A549 (cell line): ENCODE results near the gene SECISBP2L. TPM values are rescaled to one million over a fixed set of nuclear protein-coding genes. Genes with fewer than 3 reads are reported as not detected.

Source experiments
- ATAC-seq, 2 experiments: fragments of 200-7000 bp in 1 of 2; fragments of >200 bp in 1 of 2; cut with Nextera tagmentation in 1 of 2; cut with Tn5 transposase in 1 of 2; 3 replicates each; pipeline versions ENCODE4 v1.8.0 to v1.9.1; 2018 to 2020; ENCODE audit warnings: mild to moderate bottlenecking in 1 of 2, moderate library complexity in 1 of 2
- CTCF ChIA-PET: fragments of 300-600 bp; sonication (Branson Sonifier 250); formaldehyde crosslinking; extraction: SDS; loops from one replicate; lab custom pipeline; 2021; ENCODE audit warnings: antibody characterized with exemption, inconsistent platforms; lab: Yijun Ruan, JAX
- POLR2A ChIA-PET: fragments of 350-600 bp; formaldehyde crosslinking; extraction: SDS; loops from one replicate; lab custom pipeline; 2021; ENCODE audit warnings: antibody characterized with exemption, inconsistent platforms; lab: Yijun Ruan, JAX
- DNase-seq, 2 experiments: peaks; one replicate each; pipeline versions ENCODE4 v3.0.0 to v3.0.0-alpha.2; 2011 to 2016; ENCODE audit warnings: low read depth in 1 of 2, low spot score in 1 of 2
- FAIRE-seq: peaks from 2 replicates; lab custom pipeline; 2011; peaks lifted over from hg19 to GRCh38; lab: Jason Lieb, UNC
- H3K27ac ChIP-seq, 2 experiments: fragments of >200 bp; sonication (Bioruptor Twin); formaldehyde crosslinking; 3 replicates each; pipeline ENCODE4 v1.5.1; 2016 to 2017
- H3K4me1 ChIP-seq: fragments of >200 bp; sonication (Bioruptor Twin); formaldehyde crosslinking; 3 replicates; pipeline ENCODE4 v1.6.1; 2016
- H3K4me2 ChIP-seq: fragments of >200 bp; sonication (Bioruptor Twin); formaldehyde crosslinking; 3 replicates; pipeline ENCODE4 v1.6.1; 2016
- H3K4me3 ChIP-seq: fragments of >200 bp; sonication (Bioruptor Twin); formaldehyde crosslinking; 3 replicates; pipeline ENCODE4 v1.5.1; 2016
- H3K9me3 ChIP-seq: fragments of >200 bp; sonication (Bioruptor Twin); formaldehyde crosslinking; 3 replicates; pipeline ENCODE4 v1.6.1; 2016
- BCL3 ChIP-seq: fragments of >200 bp; sonication (Bioruptor Twin); formaldehyde crosslinking; IDR thresholded peaks from 3 replicates; pipeline ENCODE4 v1.6.1; 2016
- CHD2 ChIP-seq: fragments of 150-350 bp; IDR thresholded peaks from 2 replicates; pipeline ENCODE4 v1.6.1; 2014; ENCODE audit warnings: low read length; ENCODE audit not compliant: partially characterized antibody
- EHF ChIP-seq: fragments of 250-450 bp; sonication (Bioruptor Pico); IDR thresholded peaks from 2 replicates; pipeline ENCODE4 v1.5.0; 2020; ENCODE audit warnings: mild to moderate bottlenecking
- ESRRA ChIP-seq: fragments of 150-350 bp; IDR thresholded peaks from 2 replicates; pipeline ENCODE4 v1.6.1; 2014; ENCODE audit warnings: mild to moderate bottlenecking, low read length, borderline replicate concordance
- FOSL2 ChIP-seq, 2 experiments: fragments of 450-650 bp in 1 of 2; fragments of >200 bp in 1 of 2; sonication (Bioruptor Twin) in 1 of 2; formaldehyde crosslinking; IDR thresholded peaks; 2 replicates each; pipeline versions ENCODE4 v1.5.0 to v1.6.1; 2016 to 2020; ENCODE audit warnings: mild to moderate bottlenecking in 1 of 2, moderate library complexity in 1 of 2
- FOXS1 ChIP-seq: fragments of 250-450 bp; sonication (Bioruptor Pico); IDR thresholded peaks from 2 replicates; pipeline ENCODE4 v1.5.0; 2020; ENCODE audit warnings: mild to moderate bottlenecking, moderate library complexity
- GATA3 ChIP-seq: IDR thresholded peaks from 2 replicates; pipeline ENCODE4 v1.6.1; 2012; ENCODE audit warnings: borderline replicate concordance
- HDAC2 ChIP-seq: fragments of 200-600 bp; sonication (generic); IDR thresholded peaks from 2 replicates; pipeline ENCODE4 v1.6.1; 2016
- HEYL ChIP-seq: fragments of 250-450 bp; sonication (Bioruptor Pico); IDR thresholded peaks from 2 replicates; pipeline ENCODE4 v1.8.0; 2021; ENCODE audit warnings: mild to moderate bottlenecking, moderate library complexity
- HOXA7 ChIP-seq: fragments of 250-450 bp; sonication (Bioruptor Pico); IDR thresholded peaks from 2 replicates; pipeline ENCODE4 v1.5.0; 2020; ENCODE audit warnings: mild to moderate bottlenecking, moderate library complexity
- HOXB13 ChIP-seq: fragments of 250-450 bp; sonication (Bioruptor Pico); IDR thresholded peaks from 2 replicates; pipeline ENCODE4 v1.5.0; 2020; ENCODE audit warnings: low read depth, mild to moderate bottlenecking, moderate library complexity
- MAFK ChIP-seq: fragments of 450-650 bp; IDR thresholded peaks from 2 replicates; pipeline ENCODE4 v1.6.1; 2014; ENCODE audit not compliant: partially characterized antibody
- MAX ChIP-seq: IDR thresholded peaks from 2 replicates; pipeline ENCODE4 v1.6.1; 2012
- MAZ ChIP-seq: fragments of 150-350 bp; IDR thresholded peaks from 2 replicates; pipeline ENCODE4 v1.6.1; 2014; ENCODE audit warnings: antibody characterized with exemption, low read depth, low read length, borderline replicate concordance
- NFE2L2 ChIP-seq: fragments of 150-350 bp; conservative IDR thresholded peaks from 2 replicates; pipeline ENCODE4 v1.6.1; 2014; ENCODE audit warnings: low read length
- NPAS2 ChIP-seq: fragments of 250-450 bp; sonication (Bioruptor Pico); IDR thresholded peaks from 2 replicates; pipeline ENCODE4 v1.8.0; 2022; ENCODE audit warnings: mild to moderate bottlenecking, moderate library complexity, borderline replicate concordance
- RAD21 ChIP-seq, 2 experiments: fragments of >200 bp in 1 of 2; sonication (Bioruptor Twin) in 1 of 2; formaldehyde crosslinking in 1 of 2; IDR thresholded peaks in 1 of 2; conservative IDR thresholded peaks in 1 of 2; 2 replicates in 1 of 2; 3 replicates in 1 of 2; pipeline ENCODE4 v1.6.1; 2012 to 2018; ENCODE audit warnings: inconsistent platforms in 1 of 2
- RCOR1 ChIP-seq: fragments of 150-350 bp; IDR thresholded peaks from 2 replicates; pipeline ENCODE4 v1.6.1; 2014; ENCODE audit warnings: antibody characterized with exemption, low read length, low read depth
- USF2 ChIP-seq: fragments of 450-650 bp; IDR thresholded peaks from 2 replicates; pipeline ENCODE4 v1.6.1; 2014; ENCODE audit warnings: antibody characterized with exemption
- ZNF302 ChIP-seq: fragments of 250-450 bp; sonication (Bioruptor Pico); IDR thresholded peaks from 2 replicates; pipeline ENCODE4 v1.9.0; 2021; ENCODE audit warnings: inconsistent platforms, mild to moderate bottlenecking, moderate library complexity
- ZSCAN20 ChIP-seq: fragments of 250-450 bp; sonication (Bioruptor Pico); IDR thresholded peaks from 2 replicates; pipeline ENCODE4 v1.8.0; 2022; ENCODE audit warnings: mild to moderate bottlenecking, moderate library complexity
- polyA plus RNA-seq, 4 experiments: library from polyadenylated mRNA; depleted of rRNA in 3 of 4; stranded (reverse); fragments of >200 nt; fragmentation: RNase III in 1 of 4; extraction: RNeasy Plus Mini Kit Qiagen cat#74134 plus additional on column Dnase treatment in 1 of 4; gene quantifications; 2 replicates in 3 of 4; 3 replicates in 1 of 4; pipeline ENCODE4 v1.2.3, GENCODE V29; 2011 to 2017

Gene SECISBP2L
- polyA plus RNA-seq, 2 of the 4 experiments (the other 2 are of a cell fraction), result 7.5 to 15.0 TPM

- H3K4me2 ChIP-seq, result peak overlapping the region; percentile 27; the same call in 1 of the 3 replicates
- H3K4me1 ChIP-seq, result peaks cover 31% of the 10 kb centered on the region; the same call in 2 of the 3 replicates
- no peak for FAIRE-seq
- TF ChIP-seq EHF, result no peak
- TF ChIP-seq BCL3, result no peak
- TF ChIP-seq RAD21 (conservative IDR thresholded peaks at IDR 0.05 in 1 of 2, IDR thresholded peaks at IDR 0.05 in 1 of 2), result no peak
- TF ChIP-seq ZNF302 (CRISPR knock-in tag), result no peak
- no peak for TF ChIP-seq HEYL (CRISPR knock-in tag)
- no peak for TF ChIP-seq ZSCAN20 (CRISPR knock-in tag)
- no peak for TF ChIP-seq NPAS2 (CRISPR knock-in tag)
- no peak for TF ChIP-seq MAZ
- TF ChIP-seq FOXS1 (CRISPR knock-in tag), result no peak
- no peak for TF ChIP-seq GATA3
- TF ChIP-seq NFE2L2, result no peak
- no peak for TF ChIP-seq HOXB13 (CRISPR knock-in tag)
- no peak for TF ChIP-seq FOSL2 (IDR thresholded peaks at IDR 0.05)
- no peak for TF ChIP-seq FOSL2 (CRISPR knock-in tag; IDR thresholded peaks at IDR 0.05)
- TF ChIP-seq HDAC2, result no peak
- TF ChIP-seq CHD2, result no peak
- H3K4me3 ChIP-seq, result no peak overlapping the region
- no peak for DNase-seq
- ChIA-PET POLR2A (no interaction called here), CTCF (interaction anchor here (0.7 to 0.8 kb wide), 2 partner anchors 63 to 177 kb away, joined by 3 to 5 read pairs; no protein-coding TSS in a partner anchor)
- no peak for ATAC-seq
- H3K27ac ChIP-seq, result no peak overlapping the region
- H3K9me3 ChIP-seq, result no peaks in the 10 kb centered on the region
Measured at GRCh38 chr15:49038382-49038781, 7.9 kb downstream of the SECISBP2L start.

GRCh38 chr15:49037546-49037940, 8.7 kb downstream of the SECISBP2L start:
- no peak for FAIRE-seq
- Histone ChIP-seq H3K4me3 (no peak overlapping the region), H3K4me1 (peaks cover 29% of the 10 kb centered on the region; the same call in 2 of the 3 replicates), H3K27ac (no peak overlapping the region), H3K4me2 (no peak overlapping the region), H3K9me3 (no peaks in the 10 kb centered on the region)
- CTCF ChIA-PET, result interaction anchor here (0.8 kb wide), 1 partner anchor 176 kb away, joined by 3 read pairs; no protein-coding TSS in a partner anchor
- POLR2A ChIA-PET, result no interaction called here
- TF ChIP-seq NFE2L2 (no peak), MAX (no peak), USF2 (no peak), RCOR1 (no peak), MAZ (no peak), ESRRA (no peak), EHF (no peak), MAFK (no peak), HDAC2 (no peak), ZSCAN20 (CRISPR knock-in tag) (no peak), BCL3 (no peak), FOSL2 (IDR thresholded peaks at IDR 0.05) (no peak), FOSL2 (CRISPR knock-in tag; IDR thresholded peaks at IDR 0.05) (no peak), HOXA7 (CRISPR knock-in tag) (no peak)
- DNase-seq, result no peak
- ATAC-seq, result no peak
